ENCODE results near the gene YDJC.

The YDJC gene

GRCh38 chr22:21634844-21635243 is 5.0 kb upstream of the YDJC start:
- Histone ChIP-seq H3K23ac (ENCODE audit: low read length) (no peak overlapping the region), H3K27me3 (ENCODE audit: insufficient read depth, low read length) (no peaks in the 10 kb centered on the region), H3K4me1 (ENCODE audit: control insufficient read depth in 1 of 2, insufficient read depth in 2 of 2, low read length in 2 of 2) (no peaks in the 10 kb centered on the region), H3K14ac (ENCODE audit: low read length) (no peak overlapping the region), H3K36me3 (ENCODE audit: control insufficient read depth in 1 of 2, insufficient read depth in 2 of 2, low read length in 2 of 2) (no peaks in the 10 kb centered on the region), H3K9me3 (ENCODE audit: insufficient read depth, low read depth, low read length) (peaks cover 5% of the 10 kb centered on the region), H4K12ac (ENCODE audit: low read depth, low read length) (no peak overlapping the region), H3K4me3 (ENCODE audit: low read depth, low read length) (no peak overlapping the region), H4K8ac (ENCODE audit: low read depth, low read length) (no peak overlapping the region), H3K18ac (ENCODE audit: low read length) (no peak overlapping the region), H3K4ac (ENCODE audit: low read depth, low read length) (no peak overlapping the region), H2BK12ac (ENCODE audit: low read length) (no peak overlapping the region), H4K91ac (ENCODE audit: low read depth, low read length) (no peak overlapping the region), H2AK5ac (ENCODE audit: low read length) (no peak overlapping the region), H3K79me1 (ENCODE audit: low read length) (no peaks in the 10 kb centered on the region), H3K4me2 (ENCODE audit: low read length) (no peak overlapping the region), H2BK120ac (ENCODE audit: insufficient read depth, low read length, poor library complexity) (no peak overlapping the region), H2AFZ (ENCODE audit: insufficient read depth, low read length, poor library complexity) (no peak overlapping the region), H3K27ac (ENCODE audit: low read depth, low read length) (no peak overlapping the region), H3K79me2 (ENCODE audit: control insufficient read depth, insufficient read depth, low read length, poor library complexity) (no peaks in the 10 kb centered on the region), H2BK5ac (ENCODE audit: low read depth, low read length, poor library complexity) (no peak overlapping the region), H3K9ac (ENCODE audit: low read length) (no peak overlapping the region)
- DNase-seq: no peak
- no CpG with 5 or more reads among the region's 19 CpGs for WGBS (ENCODE audit: extremely low coverage, insufficient coverage, insufficient read length)

- no peak overlapping the region for H4K12ac ChIP-seq (ENCODE audit: low read depth, low read length)
- no peak overlapping the region for H3K4me2 ChIP-seq (ENCODE audit: low read length)
- H3K23ac ChIP-seq (ENCODE audit: low read length): no peak overlapping the region
- H3K9me3 ChIP-seq (ENCODE audit: insufficient read depth, low read depth, low read length): peaks cover 8% of the 10 kb centered on the region
- H3K14ac ChIP-seq (ENCODE audit: low read length): no peak overlapping the region
- no peak overlapping the region for H3K4me3 ChIP-seq (ENCODE audit: low read depth, low read length)
- no peak overlapping the region for H3K9ac ChIP-seq (ENCODE audit: low read length)
- H3K27ac ChIP-seq (ENCODE audit: low read depth, low read length): no peak overlapping the region
- no peak for DNase-seq
- H3K27me3 ChIP-seq (ENCODE audit: insufficient read depth, low read length): no peaks in the 10 kb centered on the region
- no peak overlapping the region for H2AFZ ChIP-seq (ENCODE audit: insufficient read depth, low read length, poor library complexity)
- H3K79me2 ChIP-seq (ENCODE audit: control insufficient read depth, insufficient read depth, low read length, poor library complexity): peaks cover 5% of the 10 kb centered on the region
- no peak overlapping the region for H2BK120ac ChIP-seq (ENCODE audit: insufficient read depth, low read length, poor library complexity)
- no CpG with 5 or more reads among the region's 16 CpGs for WGBS (ENCODE audit: extremely low coverage, insufficient coverage, insufficient read length)
- peaks cover under 1 to 1% of the 10 kb centered on the region in 2 experiments for H3K4me1 ChIP-seq (ENCODE audit: control insufficient read depth in 1 of 2, insufficient read depth in 2 of 2, low read length in 2 of 2)
- no peak overlapping the region for H2BK12ac ChIP-seq (ENCODE audit: low read length)
- H3K36me3 ChIP-seq (ENCODE audit: control insufficient read depth in 1 of 2, insufficient read depth in 2 of 2, low read length in 2 of 2): no peaks in the 10 kb centered on the region
- H2AK5ac ChIP-seq (ENCODE audit: low read length): no peak overlapping the region
- H4K91ac ChIP-seq (ENCODE audit: low read depth, low read length): no peak overlapping the region
- no peak overlapping the region for H4K8ac ChIP-seq (ENCODE audit: low read depth, low read length)
- H3K4ac ChIP-seq (ENCODE audit: low read depth, low read length): no peak overlapping the region
- no peak overlapping the region for H2BK5ac ChIP-seq (ENCODE audit: low read depth, low read length, poor library complexity)
- no peak overlapping the region for H3K18ac ChIP-seq (ENCODE audit: low read length)
- peaks cover 5% of the 10 kb centered on the region for H3K79me1 ChIP-seq (ENCODE audit: low read length)
Observed at GRCh38 chr22:21634081-21634480, 4.3 kb upstream of the YDJC start.

GRCh38 chr22:21633481-21633880 is 3.7 kb upstream of the YDJC start:
- H2AFZ ChIP-seq (ENCODE audit: insufficient read depth, low read length, poor library complexity): no peak overlapping the region
- H3K4ac ChIP-seq (ENCODE audit: low read depth, low read length): no peak overlapping the region
- H2BK5ac ChIP-seq (ENCODE audit: low read depth, low read length, poor library complexity): no peak overlapping the region
- H4K8ac ChIP-seq (ENCODE audit: low read depth, low read length): no peak overlapping the region
- no peak overlapping the region for H3K23ac ChIP-seq (ENCODE audit: low read length)
- H3K4me1 ChIP-seq (ENCODE audit: control insufficient read depth in 1 of 2, insufficient read depth in 2 of 2, low read length in 2 of 2): peaks cover 5 to 7% of the 10 kb centered on the region in 2 experiments
- no peak overlapping the region for H3K4me3 ChIP-seq (ENCODE audit: low read depth, low read length)
- no peak overlapping the region for H3K18ac ChIP-seq (ENCODE audit: low read length)
- H2AK5ac ChIP-seq (ENCODE audit: low read length): no peak overlapping the region
- H3K36me3 ChIP-seq (ENCODE audit: control insufficient read depth in 1 of 2, insufficient read depth in 2 of 2, low read length in 2 of 2): peaks cover under 1 to 1% of the 10 kb centered on the region in 2 experiments
- no peak overlapping the region for H3K27ac ChIP-seq (ENCODE audit: low read depth, low read length)
- no peak overlapping the region for H2BK12ac ChIP-seq (ENCODE audit: low read length)
- no peak for DNase-seq
- no CpG with 5 or more reads among the region's 4 CpGs for WGBS (ENCODE audit: extremely low coverage, insufficient coverage, insufficient read length)
- H4K91ac ChIP-seq (ENCODE audit: low read depth, low read length): no peak overlapping the region
- peaks cover 7% of the 10 kb centered on the region for H3K79me1 ChIP-seq (ENCODE audit: low read length)
- H3K14ac ChIP-seq (ENCODE audit: low read length): no peak overlapping the region
- H2BK120ac ChIP-seq (ENCODE audit: insufficient read depth, low read length, poor library complexity): no peak overlapping the region
- no peak overlapping the region for H4K12ac ChIP-seq (ENCODE audit: low read depth, low read length)
- no peak overlapping the region for H3K4me2 ChIP-seq (ENCODE audit: low read length)
- peaks cover 8% of the 10 kb centered on the region for H3K79me2 ChIP-seq (ENCODE audit: control insufficient read depth, insufficient read depth, low read length, poor library complexity)
- peaks cover 11% of the 10 kb centered on the region for H3K9me3 ChIP-seq (ENCODE audit: insufficient read depth, low read depth, low read length)
- no peaks in the 10 kb centered on the region for H3K27me3 ChIP-seq (ENCODE audit: insufficient read depth, low read length)
- peak overlapping the region; percentile 19 for H3K9ac ChIP-seq (ENCODE audit: low read length)

- Histone ChIP-seq H2BK12ac (ENCODE audit: low read length) (no peak overlapping the region), H4K91ac (ENCODE audit: low read depth, low read length) (no peak overlapping the region), H2AFZ (ENCODE audit: insufficient read depth, low read length, poor library complexity) (no peak overlapping the region), H3K9me3 (ENCODE audit: insufficient read depth, low read depth, low read length) (peaks cover 11% of the 10 kb centered on the region), H2BK5ac (ENCODE audit: low read depth, low read length, poor library complexity) (no peak overlapping the region), H3K27ac (ENCODE audit: low read depth, low read length) (no peak overlapping the region), H3K18ac (ENCODE audit: low read length) (no peak overlapping the region), H3K4me2 (ENCODE audit: low read length) (no peak overlapping the region), H3K14ac (ENCODE audit: low read length) (no peak overlapping the region), H3K9ac (ENCODE audit: low read length) (no peak overlapping the region), H3K4me1 (ENCODE audit: control insufficient read depth in 1 of 2, insufficient read depth in 2 of 2, low read length in 2 of 2) (peaks cover 5 to 10% of the 10 kb centered on the region in 2 experiments), H4K8ac (ENCODE audit: low read depth, low read length) (no peak overlapping the region), H3K4ac (ENCODE audit: low read depth, low read length) (no peak overlapping the region), H2AK5ac (ENCODE audit: low read length) (no peak overlapping the region), H3K23ac (ENCODE audit: low read length) (no peak overlapping the region), H3K36me3 (ENCODE audit: control insufficient read depth in 1 of 2, insufficient read depth in 2 of 2, low read length in 2 of 2) (peaks cover 6 to 7% of the 10 kb centered on the region in 2 experiments), H2BK120ac (ENCODE audit: insufficient read depth, low read length, poor library complexity) (no peak overlapping the region), H3K4me3 (ENCODE audit: low read depth, low read length) (no peak overlapping the region), H3K27me3 (ENCODE audit: insufficient read depth, low read length) (no peaks in the 10 kb centered on the region), H3K79me1 (ENCODE audit: low read length) (peaks cover 7% of the 10 kb centered on the region), H3K79me2 (ENCODE audit: control insufficient read depth, insufficient read depth, low read length, poor library complexity) (peaks cover 10% of the 10 kb centered on the region), H4K12ac (ENCODE audit: low read depth, low read length) (no peak overlapping the region)
- WGBS (ENCODE audit: extremely low coverage, insufficient coverage, insufficient read length): no CpG with 5 or more reads among the region's 18 CpGs
- DNase-seq: no peak
Observed at GRCh38 chr22:21632931-21633330, 3.1 kb upstream of the YDJC start.
